Measurements from ENCODE around the gene ZNF566.

GRCh38 chr19:36401475-36401874, 87.9 kb downstream of the ZNF566 start:
- TF ChIP-seq CTCF (optimal IDR thresholded peaks at IDR 0.05 in 1 of 3, IDR thresholded peaks at IDR 0.05 in 1 of 3, conservative IDR thresholded peaks at IDR 0.05 in 1 of 3; ENCODE audit: extremely low read depth in 1 of 3, insufficient read depth in 2 of 3, low read length in 3 of 3), result no peak
- TF ChIP-seq EZH2 (IDR thresholded peaks at IDR 0.05; ENCODE audit: low read length), result no peak

All from keratinocyte (primary cell).